Activated gamma-delta T cell treated with anti-CD3 and anti-CD28 coated beads, Interleukin-2, amount 50 U/mL, for 16 hours (primary cell): ENCODE results near the gene CD300E.
"Not testable (repeated sequence)": the region's sequence is repeated elsewhere in the genome, so short reads cannot be mapped to it uniquely, and the experiment has no call there.

Source experiments
- DNase-seq: peaks from one replicate; pipeline ENCODE4 v3.0.0-alpha.2; 2020; ENCODE audit warnings: low read depth

CD300E gene

GRCh38 chr17:74623693-74624093 lies at the start of gene CD300E:
TSS of gene CD300E (minus strand) at chr17:74623738. CDS start at chr17:74623621, 117 bp downstream.
- DNase-seq, result no peak

GRCh38 chr17:74671031-74671771 lies 47.7 kb upstream of the CD300E start:
- peak; percentile 49 for DNase-seq

- no peak for DNase-seq
These were observed 46.8 kb upstream of the CD300E start for GRCh38 chr17:74670329-74670728.

- DNase-seq, result no peak
These were observed 40.0 kb upstream of the CD300E start for GRCh38 chr17:74663561-74663960.

GRCh38 chr17:74659889-74660288 lies 36.4 kb upstream of the CD300E start:
- no peak for DNase-seq

GRCh38 chr17:74658620-74659019 lies 35.1 kb upstream of the CD300E start:
- no peak for DNase-seq

GRCh38 chr17:74654742-74655141 lies 31.2 kb upstream of the CD300E start:
- DNase-seq, result no peak

- no peak for DNase-seq
These were observed 28.5 kb upstream of the CD300E start for GRCh38 chr17:74652020-74652419.

- no peak for DNase-seq
These were observed 26.4 kb upstream of the CD300E start for GRCh38 chr17:74649909-74650308.

GRCh38 chr17:74647871-74648672 lies 24.5 kb upstream of the CD300E start:
- DNase-seq, result no peak

- DNase-seq, result no peak
These were observed 22.7 kb upstream of the CD300E start for GRCh38 chr17:74646231-74646630.

GRCh38 chr17:74645010-74645409 lies 21.5 kb upstream of the CD300E start:
- no peak for DNase-seq

- no peak for DNase-seq
These were observed 20.9 kb upstream of the CD300E start for GRCh38 chr17:74644419-74644818.

- no peak for DNase-seq
These were observed 20.3 kb upstream of the CD300E start for GRCh38 chr17:74643826-74644225.

GRCh38 chr17:74642995-74643394 lies 19.5 kb upstream of the CD300E start:
- no peak for DNase-seq

GRCh38 chr17:74642556-74642955 lies 19.0 kb upstream of the CD300E start:
- no peak for DNase-seq

GRCh38 chr17:74641958-74642298 lies 18.4 kb upstream of the CD300E start:
- no peak for DNase-seq

GRCh38 chr17:74641224-74641957 lies 17.9 kb upstream of the CD300E start:
- DNase-seq, result no peak

- DNase-seq, result no peak
These were observed 16.2 kb upstream of the CD300E start for GRCh38 chr17:74639704-74640151.

GRCh38 chr17:74637926-74638325 lies 14.4 kb upstream of the CD300E start:
- DNase-seq, result no peak

GRCh38 chr17:74637265-74637664 lies 13.7 kb upstream of the CD300E start:
- no peak for DNase-seq

- DNase-seq, result not testable (repeated sequence)
These were observed 13.1 kb upstream of the CD300E start for GRCh38 chr17:74636541-74637085.
